ENCODE data around the gene ASB2.

DNA sequence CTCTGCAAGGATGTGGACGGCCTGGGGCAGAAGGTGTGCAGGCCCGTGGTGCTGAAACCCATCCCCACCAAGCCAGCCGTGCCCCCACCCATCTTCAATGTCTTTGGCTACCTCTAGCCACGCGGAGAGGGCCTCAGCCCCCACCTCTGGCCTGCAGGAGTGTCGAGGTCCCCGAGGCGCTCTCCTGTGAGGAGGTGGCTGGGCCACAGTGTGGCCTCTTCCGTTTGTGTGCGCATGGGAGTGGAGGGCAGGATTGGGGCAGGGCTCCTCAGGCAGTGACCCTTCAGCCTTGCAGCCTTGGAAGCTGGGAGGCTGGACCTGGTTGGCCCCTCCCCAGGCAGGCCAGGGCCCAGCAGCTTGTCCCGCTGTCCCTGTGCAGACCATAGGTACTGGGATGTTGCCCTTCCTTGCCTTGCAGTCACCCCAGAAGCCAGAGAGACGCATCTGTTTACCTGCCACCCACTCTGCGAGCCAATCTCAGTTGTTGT, 47.3 kb downstream of the ASB2 start:
- TF ChIP-seq, protein P1, sequence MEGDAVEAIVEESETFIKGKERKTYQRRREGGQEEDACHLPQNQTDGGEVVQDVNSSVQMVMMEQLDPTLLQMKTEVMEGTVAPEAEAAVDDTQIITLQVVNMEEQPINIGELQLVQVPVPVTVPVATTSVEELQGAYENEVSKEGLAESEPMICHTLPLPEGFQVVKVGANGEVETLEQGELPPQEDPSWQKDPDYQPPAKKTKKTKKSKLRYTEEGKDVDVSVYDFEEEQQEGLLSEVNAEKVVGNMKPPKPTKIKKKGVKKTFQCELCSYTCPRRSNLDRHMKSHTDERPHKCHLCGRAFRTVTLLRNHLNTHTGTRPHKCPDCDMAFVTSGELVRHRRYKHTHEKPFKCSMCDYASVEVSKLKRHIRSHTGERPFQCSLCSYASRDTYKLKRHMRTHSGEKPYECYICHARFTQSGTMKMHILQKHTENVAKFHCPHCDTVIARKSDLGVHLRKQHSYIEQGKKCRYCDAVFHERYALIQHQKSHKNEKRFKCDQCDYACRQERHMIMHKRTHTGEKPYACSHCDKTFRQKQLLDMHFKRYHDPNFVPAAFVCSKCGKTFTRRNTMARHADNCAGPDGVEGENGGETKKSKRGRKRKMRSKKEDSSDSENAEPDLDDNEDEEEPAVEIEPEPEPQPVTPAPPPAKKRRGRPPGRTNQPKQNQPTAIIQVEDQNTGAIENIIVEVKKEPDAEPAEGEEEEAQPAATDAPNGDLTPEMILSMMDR (IDR thresholded peaks at IDR 0.05): no peak
- TF ChIP-seq POLR2A (IDR thresholded peaks at IDR 0.05) (no peak), EP300 (IDR thresholded peaks at IDR 0.05) (no peak)
